IMR-90 (cell line): Measurements from ENCODE around the gene NR6A1. TPM values are rescaled to one million over a fixed set of nuclear protein-coding genes. Genes with fewer than 3 reads are reported as not detected.
A peak's percentile ranks its signal among the peaks of the same experiment; 100 is the strongest.

Source experiments
- ATAC-seq: fragments of 200-7000 bp; cut with Tn5 transposase; 2 replicates; pipeline ENCODE4 v1.9.1; 2020; ENCODE audit warnings: low read depth, mild to moderate bottlenecking, moderate library complexity
- BruUV-seq: library from RNA; stranded (reverse); fragments of 400-500 nt; replicated peaks from 2 replicates; lab custom pipeline; 2021; lab: Mats Ljungman, UMichigan
- CTCF ChIA-PET: fragments of 300-600 bp; formaldehyde crosslinking; extraction: SDS; loops from one replicate; lab custom pipeline; 2021; ENCODE audit warnings: antibody characterized with exemption; lab: Yijun Ruan, JAX
- POLR2A ChIA-PET: fragments of 300-600 bp; sonication (Branson Sonifier 250); formaldehyde crosslinking; loops from one replicate; lab custom pipeline; 2022; ENCODE audit warnings: antibody characterized with exemption; ENCODE audit not compliant: unreplicated experiment; lab: Charles Lee
- DNase-seq: peaks from one replicate; pipeline ENCODE4 v3.0.0; 2013
- H2AFZ ChIP-seq: replicated peaks from 2 replicates; pipeline ENCODE3; 2013; ENCODE audit warnings: low read length, mild to moderate bottlenecking; ENCODE audit not compliant: poor library complexity
- H2AK5ac ChIP-seq: 2 replicates; pipeline ENCODE4 v1.6.1; 2013; ENCODE audit warnings: low read depth, low read length, inconsistent platforms
- H2AK9ac ChIP-seq: replicated peaks from 2 replicates; pipeline ENCODE3; 2013; ENCODE audit warnings: mild to moderate bottlenecking, low read depth, low read length, moderate library complexity; ENCODE audit not compliant: poor library complexity
- H2BK120ac ChIP-seq: 2 replicates; pipeline ENCODE4 v1.6.1; 2013; ENCODE audit warnings: low read depth, low read length, inconsistent platforms
- H2BK15ac ChIP-seq: 3 replicates; pipeline ENCODE4 v1.6.1; 2013; ENCODE audit warnings: low read depth, low read length, inconsistent platforms
- H2BK20ac ChIP-seq: 2 replicates; pipeline ENCODE4 v1.6.1; 2013; ENCODE audit warnings: low read depth, mild to moderate bottlenecking, inconsistent platforms, low read length, moderate library complexity
- H2BK5ac ChIP-seq: 2 replicates; pipeline ENCODE4 v1.6.1; 2013; ENCODE audit warnings: mild to moderate bottlenecking, low read depth, low read length, inconsistent platforms; ENCODE audit not compliant: poor library complexity, severe bottlenecking
- H3K14ac ChIP-seq: replicated peaks from 2 replicates; pipeline ENCODE4 v1.6.1; 2013; ENCODE audit warnings: low read depth, low read length, inconsistent platforms
- H3K18ac ChIP-seq: 2 replicates; pipeline ENCODE4 v1.6.1; 2013; ENCODE audit warnings: low read depth, low read length, control low read depth
- H3K23ac ChIP-seq: 2 replicates; pipeline ENCODE4 v1.6.1; 2013; ENCODE audit warnings: low read depth, low read length, inconsistent platforms
- H3K27ac ChIP-seq: 2 replicates; pipeline ENCODE4 v1.5.1; 2013; ENCODE audit warnings: mild to moderate bottlenecking, control low read depth, low read length; ENCODE audit not compliant: insufficient read depth
- H3K27me3 ChIP-seq: 2 replicates; pipeline ENCODE4 v1.6.1; 2013; ENCODE audit warnings: low read length; ENCODE audit not compliant: control insufficient read depth, insufficient read depth
- H3K36me3 ChIP-seq: 2 replicates; pipeline ENCODE4 v1.6.1; 2013; ENCODE audit warnings: low read length, mixed read lengths; ENCODE audit not compliant: control insufficient read depth, insufficient read depth
- H3K4ac ChIP-seq: 2 replicates; pipeline ENCODE4 v1.6.1; 2013; ENCODE audit warnings: low read depth, low read length, inconsistent platforms
- H3K4me1 ChIP-seq: 2 replicates; pipeline ENCODE4 v1.6.1; 2013; ENCODE audit warnings: low read length, mixed read lengths; ENCODE audit not compliant: control insufficient read depth, insufficient read depth
- H3K4me2 ChIP-seq: 2 replicates; pipeline ENCODE4 v1.6.1; 2013; ENCODE audit warnings: low read depth, mild to moderate bottlenecking, control low read depth, low read length, moderate library complexity
- H3K4me3 ChIP-seq: 2 replicates; pipeline ENCODE4 v1.5.1; 2013; ENCODE audit warnings: low read depth, mild to moderate bottlenecking, control low read depth, low read length, moderate library complexity; ENCODE audit not compliant: insufficient read depth
- H3K56ac ChIP-seq: 2 replicates; pipeline ENCODE4 v1.6.1; 2013; ENCODE audit warnings: low read length, inconsistent platforms; ENCODE audit not compliant: insufficient read depth; ENCODE audit errors: extremely low read depth
- H3K79me1 ChIP-seq, 2 experiments: 2 replicates each; pipeline ENCODE4 v1.6.1; 2013; ENCODE audit warnings: low read length in 2 of 2, inconsistent platforms in 1 of 2, low read depth in 1 of 2
- H3K9ac ChIP-seq: 2 replicates; pipeline ENCODE4 v1.6.1; 2013; ENCODE audit warnings: low read depth, low read length, control low read depth
- H3K9me1 ChIP-seq: 2 replicates; pipeline ENCODE4 v1.6.1; 2013; ENCODE audit warnings: low read length, inconsistent platforms; ENCODE audit not compliant: insufficient read depth
- H3K9me3 ChIP-seq: 2 replicates; pipeline ENCODE4 v1.6.1; 2013; ENCODE audit warnings: low read length; ENCODE audit not compliant: control insufficient read depth, insufficient read depth
- H4K20me1 ChIP-seq: 2 replicates; pipeline ENCODE4 v1.6.1; 2013; ENCODE audit warnings: low read length, inconsistent platforms; ENCODE audit not compliant: insufficient read depth
- H4K5ac ChIP-seq: 2 replicates; pipeline ENCODE4 v1.6.1; 2013; ENCODE audit warnings: mild to moderate bottlenecking, low read depth, low read length, control low read depth
- H4K8ac ChIP-seq, 2 experiments: 2 replicates each; pipeline ENCODE4 v1.6.1; 2013; ENCODE audit warnings: low read depth in 2 of 2, low read length in 2 of 2, control low read depth in 1 of 2, inconsistent platforms in 1 of 2
- H4K91ac ChIP-seq: 2 replicates; pipeline ENCODE4 v1.6.1; 2013; ENCODE audit warnings: low read depth, low read length, inconsistent platforms; ENCODE audit not compliant: insufficient read depth
- BHLHE40 ChIP-seq: fragments of 150-350 bp; IDR thresholded peaks from 2 replicates; pipeline ENCODE4 v1.6.1; 2016; ENCODE audit warnings: mild to moderate bottlenecking, low read depth, low read length
- CEBPB ChIP-seq: IDR thresholded peaks from 2 replicates; pipeline ENCODE4 v1.6.1; 2012; ENCODE audit warnings: low read depth, low read length, improper control_type of control experiment
- CHD1 ChIP-seq: IDR thresholded peaks from 2 replicates; pipeline ENCODE4 v1.6.1; 2012; ENCODE audit warnings: low read depth, low read length, improper control_type of control experiment
- FOS ChIP-seq: fragments of 150-350 bp; IDR thresholded peaks from 2 replicates; pipeline ENCODE4 v1.6.1; 2016; ENCODE audit warnings: low read depth, low read length
- MAFK ChIP-seq: IDR thresholded peaks from 2 replicates; pipeline ENCODE4 v1.6.1; 2012; ENCODE audit warnings: low read depth, low read length, improper control_type of control experiment
- MAZ ChIP-seq: IDR thresholded peaks from 2 replicates; pipeline ENCODE4 v1.6.1; 2012; ENCODE audit warnings: low read depth, mild to moderate bottlenecking, low read length, improper control_type of control experiment, moderate library complexity, borderline replicate concordance
- MXI1 ChIP-seq: IDR thresholded peaks from 2 replicates; pipeline ENCODE4 v1.6.1; 2012; ENCODE audit warnings: low read depth, mild to moderate bottlenecking, low read length, moderate library complexity, borderline replicate concordance
- NFE2L2 ChIP-seq: fragments of 150-350 bp; IDR thresholded peaks from 2 replicates; pipeline ENCODE4 v1.6.1; 2016; ENCODE audit warnings: low read depth, mild to moderate bottlenecking, low read length
- POLR2A ChIP-seq: IDR thresholded peaks from 2 replicates; pipeline ENCODE4 v1.6.1; 2012; ENCODE audit warnings: mild to moderate bottlenecking, low read depth, low read length
- RAD21 ChIP-seq: IDR thresholded peaks from 2 replicates; pipeline ENCODE4 v1.6.1; 2012; ENCODE audit warnings: low read length, improper control_type of control experiment
- RCOR1 ChIP-seq: IDR thresholded peaks from 2 replicates; pipeline ENCODE4 v1.6.1; 2012; ENCODE audit warnings: mild to moderate bottlenecking, low read length, improper control_type of control experiment; ENCODE audit not compliant: insufficient replicate concordance
- RFX5 ChIP-seq: IDR thresholded peaks from 2 replicates; pipeline ENCODE4 v1.8.0; 2012; ENCODE audit warnings: low read depth, mild to moderate bottlenecking, low read length, moderate library complexity
- SMC3 ChIP-seq: fragments of 150-350 bp; IDR thresholded peaks from 2 replicates; pipeline ENCODE4 v1.6.1; 2016; ENCODE audit warnings: low read depth, mild to moderate bottlenecking, antibody characterized with exemption, low read length, moderate library complexity
- USF2 ChIP-seq: fragments of 150-350 bp; IDR thresholded peaks from 2 replicates; pipeline ENCODE4 v1.6.1; 2017; ENCODE audit warnings: mild to moderate bottlenecking, antibody characterized with exemption, low read length, low read depth
- WGBS, 2 experiments: methylation state at CpG; one replicate each; pipeline versions ENCODE4 v1.1.5 to v1.1.7; 2013; ENCODE audit warnings: missing lambda C conversion rate in 2 of 2; ENCODE audit not compliant: insufficient read length in 1 of 2; ENCODE audit errors: extremely low coverage in 2 of 2; 5-methylcytosine and 5-hydroxymethylcytosine counted together
- dilution Hi-C: fragments of 300-500 bp; cut with HindIII; formaldehyde crosslinking; loops from one replicate; pipeline ENCODE4 v1.14.3; 2018; ENCODE audit warnings: low sequenced_read_pairs; ENCODE audit not compliant: unreplicated experiment
- in situ Hi-C: fragments of 300-500 bp; cut with MboI; formaldehyde crosslinking; loops from 3 replicates; pipeline ENCODE4 v1.14.3; 2019; ENCODE audit warnings: low sequenced_read_pairs, inconsistent platforms, mixed read lengths
- intact Hi-C: fragments of 100-400 bp; cut with micrococcal nuclease; formaldehyde crosslinking; loops from 2 replicates; pipeline ENCODE4 v1.10.0; 2022
- polyA plus RNA-seq, 3 experiments: library from polyadenylated mRNA; depleted of rRNA; stranded (reverse); fragments of >200 nt; gene quantifications; 2 replicates each; pipeline ENCODE4 v1.2.3, GENCODE V29; 2012; ENCODE audit warnings: low replicate concordance in 1 of 3
- total RNA-seq: library from RNA; depleted of rRNA; stranded (reverse); fragments of >200 nt; gene quantifications from 2 replicates; pipeline ENCODE4 v1.2.3, GENCODE V29; 2012
- TF ChIP-seq, protein P1 (sequence below): fragments of 150-350 bp; IDR thresholded peaks from 2 replicates; pipeline ENCODE4 v1.6.1; 2016; ENCODE audit warnings: low read depth, mild to moderate bottlenecking, low read length, moderate library complexity, borderline replicate concordance
- TF ChIP-seq, protein P2 (sequence below): conservative IDR thresholded peaks from 2 replicates; pipeline ENCODE4 v1.5.1; 2012; ENCODE audit warnings: mild to moderate bottlenecking, low read depth, low read length, improper control_type of control experiment

NR6A1 gene
- total and polyA plus RNA-seq, 2 of the 4 experiments (the other 2 are of a cell fraction): 0.14 to 0.36 TPM

DNA sequence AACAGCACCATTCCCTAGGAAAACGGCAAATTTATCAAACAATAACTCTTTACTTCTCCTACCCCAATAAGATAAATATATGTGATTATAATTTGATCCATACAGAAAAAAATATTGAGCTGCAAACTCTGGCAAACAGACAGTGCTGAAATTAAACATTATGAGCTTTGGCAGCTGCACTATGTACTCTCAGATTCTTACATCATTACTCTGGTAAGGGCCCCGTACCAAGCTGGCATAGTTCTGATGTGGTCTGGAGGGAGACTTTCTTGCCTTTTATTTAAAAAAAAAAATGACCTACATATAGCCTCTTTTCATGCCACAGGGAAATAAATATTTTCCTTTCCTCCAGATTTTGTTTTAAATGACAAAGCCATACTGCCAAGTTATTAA, 95.0 kb downstream of the NR6A1 start:
- dilution Hi-C loops: no loop called here
- Histone ChIP-seq H2BK5ac (no peak overlapping the region), H3K18ac (no peak overlapping the region), H3K79me1 (peaks cover 15 to 57% of the 10 kb centered on the region in 2 experiments), H2AK5ac (no peak overlapping the region), H3K56ac (no peak overlapping the region), H4K20me1 (peaks cover 3% of the 10 kb centered on the region; the same call in 1 of the 2 replicates), H2AFZ (no peak overlapping the region), H3K9me3 (no peaks in the 10 kb centered on the region), H3K4ac (no peak overlapping the region), H3K9ac (no peak overlapping the region), H3K14ac (no peak overlapping the region), H4K8ac (no peak overlapping the region), H3K4me2 (no peak overlapping the region), H2BK20ac (no peak overlapping the region), H3K27ac (no peak overlapping the region), H3K36me3 (no peaks in the 10 kb centered on the region), H4K5ac (no peak overlapping the region), H3K27me3 (no peaks in the 10 kb centered on the region), H3K4me3 (no peak overlapping the region), H3K9me1 (no peaks in the 10 kb centered on the region; the same call in 1 of the 2 replicates), H3K23ac (peak overlapping the region; percentile 24; the same call in 1 of the 2 replicates), H3K4me1 (peaks cover 3% of the 10 kb centered on the region; the same call in 1 of the 2 replicates), H2AK9ac (no peak overlapping the region), H4K91ac (no peak overlapping the region), H2BK120ac (no peak overlapping the region), H2BK15ac (no peak overlapping the region)
- ATAC-seq: no peak
- ChIA-PET POLR2A (no interaction called here), CTCF (no interaction called here)
- intact Hi-C loops: no loop called here
- in situ Hi-C loops: no loop called here
- no TSS peak for BruUV-seq
- no peak for DNase-seq
- TF ChIP-seq NFE2L2 (no peak), RCOR1 (no peak), CHD1 (no peak), BHLHE40 (no peak), USF2 (no peak), MAFK (no peak), POLR2A (no peak), RFX5 (no peak), CEBPB (no peak), SMC3 (no peak), RAD21 (no peak), FOS (no peak), MAZ (no peak), MXI1 (no peak)
- TF ChIP-seq, protein P1, sequence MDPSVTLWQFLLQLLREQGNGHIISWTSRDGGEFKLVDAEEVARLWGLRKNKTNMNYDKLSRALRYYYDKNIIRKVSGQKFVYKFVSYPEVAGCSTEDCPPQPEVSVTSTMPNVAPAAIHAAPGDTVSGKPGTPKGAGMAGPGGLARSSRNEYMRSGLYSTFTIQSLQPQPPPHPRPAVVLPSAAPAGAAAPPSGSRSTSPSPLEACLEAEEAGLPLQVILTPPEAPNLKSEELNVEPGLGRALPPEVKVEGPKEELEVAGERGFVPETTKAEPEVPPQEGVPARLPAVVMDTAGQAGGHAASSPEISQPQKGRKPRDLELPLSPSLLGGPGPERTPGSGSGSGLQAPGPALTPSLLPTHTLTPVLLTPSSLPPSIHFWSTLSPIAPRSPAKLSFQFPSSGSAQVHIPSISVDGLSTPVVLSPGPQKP: no peak
- TF ChIP-seq, protein P2, sequence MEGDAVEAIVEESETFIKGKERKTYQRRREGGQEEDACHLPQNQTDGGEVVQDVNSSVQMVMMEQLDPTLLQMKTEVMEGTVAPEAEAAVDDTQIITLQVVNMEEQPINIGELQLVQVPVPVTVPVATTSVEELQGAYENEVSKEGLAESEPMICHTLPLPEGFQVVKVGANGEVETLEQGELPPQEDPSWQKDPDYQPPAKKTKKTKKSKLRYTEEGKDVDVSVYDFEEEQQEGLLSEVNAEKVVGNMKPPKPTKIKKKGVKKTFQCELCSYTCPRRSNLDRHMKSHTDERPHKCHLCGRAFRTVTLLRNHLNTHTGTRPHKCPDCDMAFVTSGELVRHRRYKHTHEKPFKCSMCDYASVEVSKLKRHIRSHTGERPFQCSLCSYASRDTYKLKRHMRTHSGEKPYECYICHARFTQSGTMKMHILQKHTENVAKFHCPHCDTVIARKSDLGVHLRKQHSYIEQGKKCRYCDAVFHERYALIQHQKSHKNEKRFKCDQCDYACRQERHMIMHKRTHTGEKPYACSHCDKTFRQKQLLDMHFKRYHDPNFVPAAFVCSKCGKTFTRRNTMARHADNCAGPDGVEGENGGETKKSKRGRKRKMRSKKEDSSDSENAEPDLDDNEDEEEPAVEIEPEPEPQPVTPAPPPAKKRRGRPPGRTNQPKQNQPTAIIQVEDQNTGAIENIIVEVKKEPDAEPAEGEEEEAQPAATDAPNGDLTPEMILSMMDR: no peak
- no CpG with 5 or more reads among the region's 2 CpGs for WGBS, 2 experiments
